ENCODE data around the gene COMMD4. TPM values are rescaled to one million over a fixed set of nuclear protein-coding genes. Genes with fewer than 3 reads are reported as not detected.

The COMMD4 gene
- total and polyA plus RNA-seq, 2 donors (not counting 3 experiments of a cell fraction or from before 2014, with no cell fraction given) = 114 to 244 TPM

- CTCF ChIA-PET = no interaction called here
- Histone ChIP-seq H3K4me1 (ENCODE audit: control insufficient read depth, extremely low read depth, insufficient read depth, low read length) (no peaks in the 10 kb centered on the region), H3K27me3 (ENCODE audit: control insufficient read depth in 2 of 2, insufficient read depth in 2 of 2, low read length in 2 of 2) (no peaks in the 10 kb centered on the region), H3K9me3 (replicated peaks; ENCODE audit: control insufficient read depth, insufficient read depth, low read length) (no peaks in the 10 kb centered on the region), H3K27ac (ENCODE audit: insufficient read depth, low read depth, low read length) (no peak overlapping the region), H4K20me1 (replicated peaks; ENCODE audit: control insufficient read depth, extremely low read depth, insufficient read depth, low read length) (no peaks in the 10 kb centered on the region), H3K4me3 (replicated peaks in 1 of 3; ENCODE audit: insufficient read depth in 1 of 3, low read depth in 1 of 3, low read length in 3 of 3) (no peak overlapping the region), H3K4me2 (ENCODE audit: insufficient read depth, low read length) (no peak overlapping the region), H3K79me2 (ENCODE audit: control insufficient read depth, insufficient read depth, low read length) (no peaks in the 10 kb centered on the region), H3K9ac (replicated peaks; ENCODE audit: extremely low read depth, insufficient read depth, low read length) (no peak overlapping the region), H2AFZ (ENCODE audit: low read depth, low read length) (no peak overlapping the region), H3K9me1 (replicated peaks; ENCODE audit: control insufficient read depth, extremely low read depth, insufficient read depth, low read length) (no peaks in the 10 kb centered on the region), H3K36me3 (ENCODE audit: control insufficient read depth in 2 of 2, extremely low read depth in 1 of 2, insufficient read depth in 2 of 2, low read length in 2 of 2) (peaks cover 4 to 57% of the 10 kb centered on the region in 2 experiments)
- BruUV-seq (replicated peaks) = no TSS peak
- FAIRE-seq (no peak), DNase-seq (ENCODE audit: low read depth, low spot score) (no peak)
- TF ChIP-seq JUN (IDR thresholded peaks at IDR 0.05; ENCODE audit: borderline replicate concordance, insufficient read depth, insufficient read length, low read depth) = no peak
- no peak for TF ChIP-seq POLR2A (IDR thresholded peaks at IDR 0.05; ENCODE audit: low read depth, low read length)
- TF ChIP-seq MAX (IDR thresholded peaks at IDR 0.05; ENCODE audit: insufficient read depth, insufficient read length) = no peak
- no peak for TF ChIP-seq CTCF (IDR thresholded peaks at IDR 0.05; ENCODE audit: extremely low read depth in 1 of 2, insufficient read depth in 1 of 2, low read depth in 1 of 2, low read length in 2 of 2)
- no peak for TF ChIP-seq POLR2AphosphoS5 (IDR thresholded peaks at IDR 0.05; ENCODE audit: insufficient read depth, low read depth, low read length)
- TF ChIP-seq FOS (IDR thresholded peaks at IDR 0.05; ENCODE audit: borderline replicate concordance, insufficient read depth, low read length) = no peak
- TF ChIP-seq MYC (IDR thresholded peaks at IDR 0.05; ENCODE audit: low read depth, low read length) = no peak
- TF ChIP-seq GATA2 (IDR thresholded peaks at IDR 0.05; ENCODE audit: insufficient read depth, insufficient read length, low read depth, low read length) = no peak
- no peak for TF ChIP-seq EZH2 (IDR thresholded peaks at IDR 0.05; ENCODE audit: borderline replicate concordance, low read depth, low read length, severe bottlenecking)
- dilution Hi-C loops (cut with MboI; ENCODE audit: extremely low pct_ligation_motif_present, low sequenced_read_pairs) (no loop called here), intact Hi-C loops (cut with micrococcal nuclease) (loop anchor here (10.0 kb wide), 1 partner anchor 443 kb away; no protein-coding TSS in a partner anchor)
- POLR2A ChIA-PET = interaction anchor here (0.5 kb wide), 1 partner anchor 659 kb away, joined by 5 read pairs; no protein-coding TSS in a partner anchor
Measured at GRCh38 chr15:75361361-75361988, 25.6 kb downstream of the COMMD4 start.

Measured in endothelial cell of umbilical vein (primary cell).